ENCODE data around the gene LATS2.
"Not testable (repeated sequence)": the region's sequence is repeated elsewhere in the genome, so short reads cannot be mapped to it uniquely, and the experiment has no call there.

Gene LATS2

DNA sequence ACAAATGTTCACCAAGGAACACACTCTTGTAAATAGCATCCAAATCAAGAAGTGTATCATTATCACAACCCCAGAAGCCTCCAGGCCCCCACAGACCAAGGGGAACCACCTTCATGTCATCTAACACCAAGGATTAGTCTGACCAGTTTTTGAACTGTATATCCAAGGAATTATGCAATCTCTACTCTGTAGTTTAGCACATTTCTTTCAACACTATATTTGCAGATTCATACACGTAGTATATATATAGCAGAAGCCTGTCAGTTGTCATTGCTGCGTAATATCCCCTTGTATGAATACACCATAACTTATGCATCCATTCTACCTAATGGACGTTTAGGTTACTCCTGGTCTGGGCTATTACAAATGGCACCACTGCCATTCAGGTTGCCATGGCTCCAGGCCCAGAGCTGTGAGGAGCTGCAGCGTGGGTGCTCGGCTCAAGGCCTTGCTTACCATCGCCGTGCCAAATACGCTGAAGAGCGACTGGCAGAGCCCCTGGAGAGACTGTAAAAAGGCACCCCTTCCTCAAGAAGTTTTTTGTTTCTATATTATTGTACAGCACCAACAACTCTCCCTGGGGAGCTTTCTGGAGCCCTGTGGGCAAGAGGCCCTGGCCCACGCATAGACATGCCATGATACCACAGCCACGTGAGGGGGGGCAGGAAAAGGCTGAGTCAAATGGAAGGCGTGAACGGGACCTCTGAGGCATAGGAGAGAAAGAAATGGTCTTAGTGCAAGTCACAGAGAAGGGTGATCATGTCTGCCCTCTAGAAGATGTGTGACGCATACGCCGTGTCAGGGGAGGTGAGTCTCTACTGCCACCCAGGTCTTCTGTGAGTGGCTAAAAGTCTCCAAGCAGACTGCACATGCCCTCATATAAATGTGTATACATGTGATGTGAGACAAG, 10.8 kb downstream of the LATS2 start:
- TF ChIP-seq, protein P1, sequence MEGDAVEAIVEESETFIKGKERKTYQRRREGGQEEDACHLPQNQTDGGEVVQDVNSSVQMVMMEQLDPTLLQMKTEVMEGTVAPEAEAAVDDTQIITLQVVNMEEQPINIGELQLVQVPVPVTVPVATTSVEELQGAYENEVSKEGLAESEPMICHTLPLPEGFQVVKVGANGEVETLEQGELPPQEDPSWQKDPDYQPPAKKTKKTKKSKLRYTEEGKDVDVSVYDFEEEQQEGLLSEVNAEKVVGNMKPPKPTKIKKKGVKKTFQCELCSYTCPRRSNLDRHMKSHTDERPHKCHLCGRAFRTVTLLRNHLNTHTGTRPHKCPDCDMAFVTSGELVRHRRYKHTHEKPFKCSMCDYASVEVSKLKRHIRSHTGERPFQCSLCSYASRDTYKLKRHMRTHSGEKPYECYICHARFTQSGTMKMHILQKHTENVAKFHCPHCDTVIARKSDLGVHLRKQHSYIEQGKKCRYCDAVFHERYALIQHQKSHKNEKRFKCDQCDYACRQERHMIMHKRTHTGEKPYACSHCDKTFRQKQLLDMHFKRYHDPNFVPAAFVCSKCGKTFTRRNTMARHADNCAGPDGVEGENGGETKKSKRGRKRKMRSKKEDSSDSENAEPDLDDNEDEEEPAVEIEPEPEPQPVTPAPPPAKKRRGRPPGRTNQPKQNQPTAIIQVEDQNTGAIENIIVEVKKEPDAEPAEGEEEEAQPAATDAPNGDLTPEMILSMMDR (conservative IDR thresholded peaks at IDR 0.05; ENCODE audit: control insufficient read depth, insufficient read depth, low read depth, low read length), result no peak
- DNase-seq (ENCODE audit: low read depth), result no peak
- no peak overlapping the region for H3K4me3 ChIP-seq (ENCODE audit: control insufficient read depth, low read depth, low read length)

DNA sequence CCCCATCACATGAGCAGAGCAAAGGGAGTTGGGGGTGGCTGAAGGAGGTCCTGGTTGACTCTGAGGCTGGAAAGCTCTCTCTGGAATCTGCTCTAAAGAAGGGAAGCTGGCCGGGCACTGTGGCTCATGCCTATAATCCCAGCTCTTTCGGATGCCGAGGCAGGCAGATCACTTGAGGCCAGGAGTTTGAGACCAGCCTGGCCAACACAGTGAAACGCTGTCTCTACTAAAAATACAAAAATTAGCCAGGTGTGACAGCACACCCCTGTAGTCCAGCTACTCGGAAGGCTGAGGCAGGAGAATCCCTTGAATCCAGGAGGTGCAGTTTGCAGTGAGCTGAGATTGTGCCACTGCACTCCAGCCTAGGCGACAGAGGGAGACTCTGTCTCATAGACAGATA, 11.7 kb downstream of the LATS2 start:
- not testable (repeated sequence) for DNase-seq (ENCODE audit: low read depth); H3K4me3 ChIP-seq (ENCODE audit: control insufficient read depth, low read depth, low read length)

DNA sequence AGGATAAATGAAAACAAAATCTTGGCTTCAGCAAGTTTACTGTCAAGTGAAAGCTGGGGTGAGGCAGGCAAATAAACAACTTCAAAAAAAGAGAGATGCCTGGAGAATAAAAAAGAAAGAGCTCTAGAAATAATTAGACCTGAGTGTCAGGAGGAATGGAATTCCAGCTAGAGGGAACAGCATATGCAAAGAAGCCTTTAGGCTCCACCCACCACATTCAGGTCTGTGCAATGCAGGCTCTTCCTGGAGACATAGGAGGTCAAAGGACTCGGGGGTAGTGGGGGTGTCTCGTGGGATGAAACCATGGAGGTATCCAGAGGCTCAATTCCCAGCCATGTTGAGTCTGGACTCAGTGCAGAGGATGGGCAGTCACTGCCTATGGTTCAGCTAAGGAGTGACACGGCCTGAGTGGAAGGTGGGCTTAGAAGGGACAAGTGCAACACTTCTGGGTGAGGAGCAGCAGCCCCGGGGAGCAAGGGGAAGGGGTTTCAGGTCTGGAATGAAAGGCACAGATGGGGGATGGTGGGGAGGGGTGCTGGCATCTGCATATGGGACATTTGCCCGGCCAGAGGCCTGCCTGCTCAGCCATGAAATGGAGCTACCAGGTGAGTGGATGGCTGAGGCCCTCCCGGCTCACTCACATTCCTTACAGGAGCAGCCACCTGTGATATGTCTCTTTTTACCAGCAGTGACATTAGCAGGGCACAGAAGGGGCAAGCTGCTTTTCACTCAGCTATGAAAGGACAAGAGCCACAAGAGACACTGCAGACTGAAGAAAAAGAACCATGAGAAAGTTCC, 12.3 kb downstream of the LATS2 start:
- no peak for DNase-seq (ENCODE audit: low read depth)
- TF ChIP-seq, protein P1 (conservative IDR thresholded peaks at IDR 0.05; ENCODE audit: control insufficient read depth, insufficient read depth, low read depth, low read length), result no peak
- no peak overlapping the region for H3K4me3 ChIP-seq (ENCODE audit: control insufficient read depth, low read depth, low read length)

DNA sequence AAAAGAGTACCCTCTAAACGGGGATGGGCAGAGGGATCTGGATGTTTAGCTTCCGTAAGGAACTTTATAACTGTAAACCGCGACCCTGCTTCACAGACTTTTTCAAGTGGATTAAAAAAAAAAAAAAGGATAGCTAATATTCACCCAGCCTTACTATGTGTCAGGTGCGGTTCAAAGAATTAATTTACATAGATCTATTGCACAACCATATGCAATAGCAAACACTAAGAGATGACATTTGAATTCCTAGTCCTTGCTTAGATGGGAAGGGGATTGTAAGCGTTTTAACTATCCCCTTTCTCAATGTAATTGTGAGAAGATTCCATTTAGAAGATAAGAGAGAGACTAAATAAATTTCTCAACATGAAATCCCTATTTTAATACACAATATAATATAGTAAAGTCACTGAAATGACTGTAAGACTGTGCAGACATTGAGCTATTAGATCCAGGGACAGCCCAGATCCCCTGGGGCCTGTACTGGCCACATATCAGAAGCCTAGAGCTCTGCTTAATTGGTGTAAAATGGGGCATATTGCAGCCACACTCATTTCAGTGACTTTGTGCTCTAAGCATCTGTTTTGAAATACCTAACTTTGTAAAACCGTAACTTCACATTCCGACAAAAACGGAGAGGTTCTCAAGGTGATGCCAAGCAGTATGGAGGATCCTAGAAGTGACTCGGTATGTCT, 13.6 kb downstream of the LATS2 start:
- DNase-seq (ENCODE audit: low read depth), result no peak
- TF ChIP-seq, protein P1 (conservative IDR thresholded peaks at IDR 0.05; ENCODE audit: control insufficient read depth, insufficient read depth, low read depth, low read length), result no peak
- H3K4me3 ChIP-seq (ENCODE audit: control insufficient read depth, low read depth, low read length), result no peak overlapping the region

DNA sequence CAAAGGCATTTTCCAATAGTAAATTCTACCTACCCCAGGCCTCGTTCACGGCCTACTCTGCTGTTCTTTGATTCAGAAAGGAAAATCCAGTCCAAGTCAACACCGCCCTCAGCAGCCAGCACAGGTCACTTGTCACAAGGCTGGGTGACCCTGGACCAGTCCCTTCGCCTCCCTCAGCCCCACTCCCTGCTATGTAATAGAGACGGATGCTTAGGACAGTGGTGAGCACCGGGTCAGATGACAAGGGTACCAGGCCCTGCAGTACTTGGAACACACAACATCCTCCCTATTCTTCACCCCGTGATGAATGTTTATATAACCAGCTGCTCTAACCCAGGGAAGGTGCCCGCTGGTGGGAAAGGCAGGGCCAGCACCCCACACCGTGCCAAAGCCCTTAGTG, 14.3 kb downstream of the LATS2 start:
- TF ChIP-seq, protein P1 (conservative IDR thresholded peaks at IDR 0.05; ENCODE audit: control insufficient read depth, insufficient read depth, low read depth, low read length), result no peak
- no peak overlapping the region for H3K4me3 ChIP-seq (ENCODE audit: control insufficient read depth, low read depth, low read length)
- no peak for DNase-seq (ENCODE audit: low read depth)

DNA sequence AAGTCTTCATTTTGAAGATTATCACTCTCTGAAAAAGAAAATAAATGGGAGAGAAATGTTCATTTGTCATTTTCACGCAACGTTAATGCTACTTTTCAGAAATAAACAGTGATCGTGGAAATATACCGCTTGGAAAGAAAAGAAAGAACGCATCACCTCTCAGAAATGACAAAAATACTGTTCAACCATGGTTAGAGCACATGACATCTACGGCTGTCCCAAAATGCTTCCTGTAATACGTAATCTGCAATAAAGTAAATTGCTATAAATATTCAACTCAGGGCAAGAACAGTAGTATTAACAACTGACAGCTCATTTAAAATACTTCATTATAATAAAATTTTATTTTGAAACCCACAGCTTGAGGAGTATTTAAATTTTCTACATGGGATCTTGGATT, 15.2 kb downstream of the LATS2 start:
- no peak overlapping the region for H3K4me3 ChIP-seq (ENCODE audit: control insufficient read depth, low read depth, low read length)
- TF ChIP-seq, protein P1 (conservative IDR thresholded peaks at IDR 0.05; ENCODE audit: control insufficient read depth, insufficient read depth, low read depth, low read length), result no peak
- DNase-seq (ENCODE audit: low read depth), result no peak
